ENCODE results near the gene SDCCAG8. TPM values are rescaled to one million over a fixed set of nuclear protein-coding genes. Genes with fewer than 3 reads are reported as not detected.

The SDCCAG8 gene
- total RNA-seq, 3 donors from 2014 or later (not counting 1 experiment from before 2014, with no cell fraction given), result 17.8 to 28.3 (median 21.2) TPM

- no peak overlapping the region for H3K4me3 Mint-ChIP-seq
- H3K27ac Mint-ChIP-seq, result peak overlapping the region in 1 of 2 donors; percentile 45
- no peak for ATAC-seq
Measured at GRCh38 chr1:243286409-243287122, 30.7 kb downstream of the SDCCAG8 start.

GRCh38 chr1:243287123-243287460 lies 31.3 kb downstream of the SDCCAG8 start:
- Mint-ChIP-seq H3K27ac (no peak overlapping the region), H3K27me3 (ENCODE audit: low read depth in 2 of 2) (no peaks in the 10 kb centered on the region), H3K36me3 (peaks cover 13% of the 10 kb centered on the region), H3K4me1 (peaks cover 0 to 11% of the 10 kb centered on the region in 2 donors), H3K4me3 (no peak overlapping the region), H3K9me3 (peaks cover 2 to 3% of the 10 kb centered on the region in 2 donors)
- 70% methylated on average over 2 of the region's 2 CpGs for WGBS (ENCODE audit: insufficient coverage)
- DNase-seq (no peak), ATAC-seq (no peak)
- peak overlapping the region; percentile 21 for H3K27ac ChIP-seq (ENCODE audit: low read length)
- H3K4me3 ChIP-seq (ENCODE audit: low read length), result no peak overlapping the region
- no peaks in the 10 kb centered on the region for H3K9me3 ChIP-seq (ENCODE audit: control insufficient read depth, insufficient read depth, low read length)
- peaks cover 7% of the 10 kb centered on the region for H3K36me3 ChIP-seq (ENCODE audit: control insufficient read depth, insufficient read depth, low read length)
- intact Hi-C loops (cut with micrococcal nuclease), result no loop called here
- H3K4me1 ChIP-seq (ENCODE audit: control insufficient read depth, insufficient read depth, low read length), result peaks cover 7% of the 10 kb centered on the region
- TF ChIP-seq CTCF (IDR thresholded peaks at IDR 0.05), result no peak
- no peaks in the 10 kb centered on the region for H3K27me3 ChIP-seq (ENCODE audit: control insufficient read depth, insufficient read depth, low read length)

More at GRCh38 chr1:243286409-243287122, 30.7 kb downstream of the SDCCAG8 start:
- TF ChIP-seq CTCF (IDR thresholded peaks at IDR 0.05), result no peak
- Mint-ChIP-seq H3K27me3 (ENCODE audit: low read depth in 2 of 2) (no peaks in the 10 kb centered on the region), H3K9me3 (peaks cover 2 to 3% of the 10 kb centered on the region in 2 donors), H3K4me1 (peaks cover 0 to 11% of the 10 kb centered on the region in 2 donors), H3K36me3 (peaks cover 14% of the 10 kb centered on the region)
- H3K27me3 ChIP-seq (ENCODE audit: control insufficient read depth, insufficient read depth, low read length), result no peaks in the 10 kb centered on the region
- WGBS (ENCODE audit: insufficient coverage), result 40% methylated on average over 6 of the region's 8 CpGs
- DNase-seq, result peak in 1 of 2 donors; percentile 4
- peak overlapping the region; percentile 21 for H3K27ac ChIP-seq (ENCODE audit: low read length)
- H3K36me3 ChIP-seq (ENCODE audit: control insufficient read depth, insufficient read depth, low read length), result peaks cover 7% of the 10 kb centered on the region
- H3K4me1 ChIP-seq (ENCODE audit: control insufficient read depth, insufficient read depth, low read length), result peaks cover 7% of the 10 kb centered on the region
- no peak overlapping the region for H3K4me3 ChIP-seq (ENCODE audit: low read length)
- H3K9me3 ChIP-seq (ENCODE audit: control insufficient read depth, insufficient read depth, low read length), result no peaks in the 10 kb centered on the region
- intact Hi-C loops (cut with micrococcal nuclease), result no loop called here

- Histone ChIP-seq H3K9me3 (ENCODE audit: control insufficient read depth, insufficient read depth, low read length) (no peaks in the 10 kb centered on the region), H3K36me3 (ENCODE audit: control insufficient read depth, insufficient read depth, low read length) (peaks cover 7% of the 10 kb centered on the region), H3K4me1 (ENCODE audit: control insufficient read depth, insufficient read depth, low read length) (peaks cover 7% of the 10 kb centered on the region), H3K4me3 (ENCODE audit: low read length) (no peak overlapping the region), H3K27me3 (ENCODE audit: control insufficient read depth, insufficient read depth, low read length) (no peaks in the 10 kb centered on the region), H3K27ac (ENCODE audit: low read length) (peak overlapping the region; percentile 69)
- Mint-ChIP-seq H3K27ac (peak overlapping the region in 1 of 2 donors; percentile 6), H3K4me1 (peaks cover 0 to 11% of the 10 kb centered on the region in 2 donors), H3K27me3 (ENCODE audit: low read depth in 2 of 2) (no peaks in the 10 kb centered on the region), H3K36me3 (peaks cover 11% of the 10 kb centered on the region), H3K9me3 (peaks cover 2 to 3% of the 10 kb centered on the region in 2 donors), H3K4me3 (no peak overlapping the region)
- no CpG with 5 or more reads among the region's 1 CpG for WGBS (ENCODE audit: insufficient coverage)
- intact Hi-C loops (cut with micrococcal nuclease), result no loop called here
- peak in 2 of 3 donors; percentile 42 to 63 for ATAC-seq
- no peak for TF ChIP-seq CTCF (IDR thresholded peaks at IDR 0.05)
- DNase-seq, result peak in 1 of 2 donors; percentile 10
Measured at GRCh38 chr1:243287652-243288051, 31.8 kb downstream of the SDCCAG8 start.

Data from natural killer cell (primary cell).